Measurements from ENCODE around the gene OVOL1. TPM values are rescaled to one million over a fixed set of nuclear protein-coding genes. Genes with fewer than 3 reads are reported as not detected.
A peak's percentile ranks its signal among the peaks of the same experiment; 100 is the strongest.

OVOL1 gene
- total and polyA plus RNA-seq, 4 experiments from 2014 or later = not detected

- H3K4me1 Mint-ChIP-seq = peaks cover 0 to 1% (median 0%) of the 10 kb centered on the region in 4 donors
- Histone ChIP-seq H3K4me1 (ENCODE audit: insufficient read depth, low read length) (no peaks in the 10 kb centered on the region), H3K27ac (ENCODE audit: low read depth, low read length) (no peak overlapping the region), H3K36me3 (ENCODE audit: insufficient read depth, low read length) (no peaks in the 10 kb centered on the region), H3K4me3 (ENCODE audit: low read length in 2 of 2) (no peak overlapping the region), H3K27me3 (ENCODE audit: insufficient read depth, low read length) (peaks cover 12% of the 10 kb centered on the region), H3K9me3 (ENCODE audit: control insufficient read depth in 1 of 2, low read length in 2 of 2) (no peaks in the 10 kb centered on the region)
- no peak overlapping the region for H3K4me3 Mint-ChIP-seq
- H3K27ac Mint-ChIP-seq = no peak overlapping the region
- no peak for DNase-seq
- intact Hi-C loops (cut with micrococcal nuclease) = no loop called here
- peaks cover 13 to 14% of the 10 kb centered on the region in 2 donors for H3K27me3 Mint-ChIP-seq
- ChIA-PET CTCF (ENCODE audit: partially characterized antibody) (interaction anchor here (0.8 to 3.0 kb wide), 5 partner anchors 11 to 215 kb away, joined by 3 to 12 read pairs (median 3); partner anchors contain the start of gene AP5B1), POLR2A (ENCODE audit: partially characterized antibody) (no interaction called here)
- H3K9me3 Mint-ChIP-seq = no peaks in the 10 kb centered on the region
- no peaks in the 10 kb centered on the region for H3K36me3 Mint-ChIP-seq
These were observed 20.1 kb downstream of the OVOL1 start for GRCh38 chr11:65806979-65807378.

DNA sequence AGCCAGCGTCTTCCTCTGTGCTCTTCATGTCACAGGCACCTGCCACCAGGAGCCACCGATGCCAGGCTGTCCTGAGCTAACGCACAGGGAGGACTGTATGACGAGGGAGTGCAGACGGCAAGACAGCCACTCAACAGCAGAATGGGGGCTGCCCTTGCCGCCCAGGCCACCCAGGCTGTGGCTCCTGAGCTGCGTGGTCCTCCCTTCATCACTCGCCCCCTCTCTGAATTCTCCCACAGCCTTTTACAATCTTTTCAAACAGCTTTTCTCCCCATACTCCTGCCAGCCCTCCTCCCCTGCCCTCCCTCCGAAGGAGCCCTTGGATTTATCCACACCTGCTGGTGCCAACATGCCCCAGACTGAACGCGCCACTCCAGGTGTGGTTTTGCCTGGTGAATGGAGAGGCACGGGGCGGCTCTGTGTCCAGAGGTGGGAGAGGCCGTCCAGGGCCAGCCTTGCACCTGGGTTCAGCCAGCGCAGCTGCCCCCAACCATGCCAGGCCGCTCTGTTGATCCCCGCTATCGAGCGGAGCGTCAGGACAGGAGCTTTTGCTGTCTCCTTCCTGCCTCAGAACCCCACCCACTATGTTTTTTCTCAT is 22.0 kb downstream of the OVOL1 start:
- H3K27me3 Mint-ChIP-seq = peaks cover 4 to 7% of the 10 kb centered on the region in 2 donors
- Histone ChIP-seq H3K27me3 (ENCODE audit: insufficient read depth, low read length) (peaks cover 4% of the 10 kb centered on the region), H3K4me1 (ENCODE audit: insufficient read depth, low read length) (no peaks in the 10 kb centered on the region), H3K27ac (ENCODE audit: low read depth, low read length) (no peak overlapping the region), H3K4me3 (ENCODE audit: low read length in 2 of 2) (no peak overlapping the region), H3K36me3 (ENCODE audit: insufficient read depth, low read length) (no peaks in the 10 kb centered on the region), H3K9me3 (ENCODE audit: control insufficient read depth in 1 of 2, low read length in 2 of 2) (no peaks in the 10 kb centered on the region)
- H3K36me3 Mint-ChIP-seq = no peaks in the 10 kb centered on the region
- CTCF ChIA-PET (ENCODE audit: partially characterized antibody) = interaction anchor here (1.5 to 3.0 kb wide), 3 partner anchors 9 to 77 kb away, joined by 4 to 12 read pairs (median 7); partner anchors contain the start of gene AP5B1
- peak overlapping the region in 2 of 7 donors; percentile 36 to 74 for H3K27ac Mint-ChIP-seq
- intact Hi-C loops (cut with micrococcal nuclease) = no loop called here
- H3K4me3 Mint-ChIP-seq = no peak overlapping the region
- POLR2A ChIA-PET (ENCODE audit: partially characterized antibody) = no interaction called here
- H3K4me1 Mint-ChIP-seq = peaks cover 0 to 1% (median 0%) of the 10 kb centered on the region in 4 donors
- no peak for DNase-seq
- H3K9me3 Mint-ChIP-seq = peaks cover 0 to 2% (median 0%) of the 10 kb centered on the region in 8 donors

DNA sequence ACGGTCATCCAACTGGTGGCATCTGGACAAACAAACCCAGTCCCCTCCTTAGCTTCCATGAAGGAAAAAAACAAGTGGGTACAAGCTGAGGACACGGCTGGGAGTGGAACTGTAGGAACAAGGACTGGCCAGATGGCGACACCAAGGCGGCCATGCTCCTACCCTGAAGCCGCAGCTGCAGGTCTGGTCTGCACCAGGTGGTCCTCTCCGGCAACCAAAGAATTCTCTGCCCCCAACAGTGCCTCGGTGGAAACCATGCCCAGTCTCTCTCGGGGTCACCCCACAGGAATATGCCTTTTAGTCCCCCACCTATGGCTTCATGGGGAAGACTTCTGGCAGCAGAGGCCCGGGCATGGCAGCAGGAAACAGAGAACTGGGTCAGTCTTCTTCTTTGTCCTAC is 22.6 kb downstream of the OVOL1 start:
- no peaks in the 10 kb centered on the region for H3K4me1 ChIP-seq (ENCODE audit: insufficient read depth, low read length)
- intact Hi-C loops (cut with micrococcal nuclease) = no loop called here
- H3K36me3 Mint-ChIP-seq = no peaks in the 10 kb centered on the region
- H3K4me3 Mint-ChIP-seq = no peak overlapping the region
- peaks cover 0 to 1% (median 0%) of the 10 kb centered on the region in 4 donors for H3K4me1 Mint-ChIP-seq
- peaks cover 4 to 7% of the 10 kb centered on the region in 2 donors for H3K27me3 Mint-ChIP-seq
- no peaks in the 10 kb centered on the region for H3K36me3 ChIP-seq (ENCODE audit: insufficient read depth, low read length)
- ChIA-PET POLR2A (ENCODE audit: partially characterized antibody) (no interaction called here), CTCF (ENCODE audit: partially characterized antibody) (interaction anchor here (1.1 to 3.0 kb wide), 3 partner anchors 8 to 78 kb away, joined by 4 to 12 read pairs (median 4); partner anchors contain the start of gene FIBP)
- peaks cover 0 to 2% (median 0%) of the 10 kb centered on the region in 8 donors for H3K9me3 Mint-ChIP-seq
- H3K9me3 ChIP-seq (ENCODE audit: control insufficient read depth in 1 of 2, low read length in 2 of 2) = no peaks in the 10 kb centered on the region
- no peak overlapping the region for H3K27ac Mint-ChIP-seq
- H3K4me3 ChIP-seq (ENCODE audit: low read length in 2 of 2) = no peak overlapping the region
- DNase-seq = no peak
- no peak overlapping the region for H3K27ac ChIP-seq (ENCODE audit: low read depth, low read length)
- H3K27me3 ChIP-seq (ENCODE audit: insufficient read depth, low read length) = no peaks in the 10 kb centered on the region

DNA sequence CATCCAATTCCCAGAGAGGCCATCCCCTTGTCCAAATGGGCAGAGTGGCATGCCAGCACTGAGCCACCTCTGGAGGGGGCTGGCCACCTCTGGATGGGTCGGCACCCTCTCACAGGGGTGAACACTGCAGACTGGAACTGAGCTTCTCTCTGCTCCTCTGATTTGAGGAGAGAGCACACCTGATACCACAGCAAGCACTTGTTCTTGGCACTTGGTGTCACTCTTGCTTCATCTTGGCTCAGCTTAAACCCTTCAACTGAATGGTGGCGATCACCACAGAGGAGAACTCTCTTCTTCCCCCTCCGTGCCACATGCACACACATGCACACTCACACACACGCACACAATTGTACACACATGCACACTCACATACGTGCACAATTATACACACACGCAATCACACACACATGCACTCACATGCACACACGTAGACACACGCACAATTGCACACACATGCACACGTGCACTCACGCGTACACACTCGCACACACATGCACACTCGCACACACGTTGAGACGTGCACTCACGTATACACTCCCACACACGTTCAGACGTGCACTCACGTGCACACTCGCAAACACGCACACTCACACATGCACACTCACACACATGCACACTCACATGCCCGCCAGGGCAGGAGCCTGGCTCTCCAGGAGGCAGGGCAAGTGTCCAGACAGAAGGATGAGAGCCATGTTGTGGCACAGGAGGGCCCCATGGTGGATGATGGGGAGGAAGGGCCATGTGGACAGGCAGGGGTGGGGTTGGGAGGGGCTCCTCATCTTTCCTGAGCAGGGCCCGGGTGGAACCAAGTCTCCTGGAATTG is 23.4 kb downstream of the OVOL1 start:
- CTCF ChIA-PET (ENCODE audit: partially characterized antibody) = interaction anchor here (1.1 to 1.5 kb wide), 2 partner anchors 75 to 77 kb away, joined by 4 read pairs; partner anchors contain the start of gene FIBP
- peaks cover 0 to 2% (median 0%) of the 10 kb centered on the region in 8 donors for H3K9me3 Mint-ChIP-seq
- no peak overlapping the region for H3K27ac ChIP-seq (ENCODE audit: low read depth, low read length)
- peak overlapping the region in 1 of 8 donors; percentile 33 for H3K4me3 Mint-ChIP-seq
- H3K27me3 ChIP-seq (ENCODE audit: insufficient read depth, low read length) = no peaks in the 10 kb centered on the region
- no peak overlapping the region for H3K4me3 ChIP-seq (ENCODE audit: low read length in 2 of 2)
- H3K36me3 ChIP-seq (ENCODE audit: insufficient read depth, low read length) = no peaks in the 10 kb centered on the region
- H3K9me3 ChIP-seq (ENCODE audit: control insufficient read depth in 1 of 2, low read length in 2 of 2) = no peaks in the 10 kb centered on the region
- no peaks in the 10 kb centered on the region for H3K36me3 Mint-ChIP-seq
- POLR2A ChIA-PET (ENCODE audit: partially characterized antibody) = no interaction called here
- peaks cover 4 to 7% of the 10 kb centered on the region in 2 donors for H3K27me3 Mint-ChIP-seq
- H3K4me1 Mint-ChIP-seq = peaks cover 0 to 1% (median 0%) of the 10 kb centered on the region in 4 donors
- intact Hi-C loops (cut with micrococcal nuclease) = no loop called here
- no peak for DNase-seq
- H3K27ac Mint-ChIP-seq = peak overlapping the region in 1 of 7 donors; percentile 22
- H3K4me1 ChIP-seq (ENCODE audit: insufficient read depth, low read length) = no peaks in the 10 kb centered on the region

DNA sequence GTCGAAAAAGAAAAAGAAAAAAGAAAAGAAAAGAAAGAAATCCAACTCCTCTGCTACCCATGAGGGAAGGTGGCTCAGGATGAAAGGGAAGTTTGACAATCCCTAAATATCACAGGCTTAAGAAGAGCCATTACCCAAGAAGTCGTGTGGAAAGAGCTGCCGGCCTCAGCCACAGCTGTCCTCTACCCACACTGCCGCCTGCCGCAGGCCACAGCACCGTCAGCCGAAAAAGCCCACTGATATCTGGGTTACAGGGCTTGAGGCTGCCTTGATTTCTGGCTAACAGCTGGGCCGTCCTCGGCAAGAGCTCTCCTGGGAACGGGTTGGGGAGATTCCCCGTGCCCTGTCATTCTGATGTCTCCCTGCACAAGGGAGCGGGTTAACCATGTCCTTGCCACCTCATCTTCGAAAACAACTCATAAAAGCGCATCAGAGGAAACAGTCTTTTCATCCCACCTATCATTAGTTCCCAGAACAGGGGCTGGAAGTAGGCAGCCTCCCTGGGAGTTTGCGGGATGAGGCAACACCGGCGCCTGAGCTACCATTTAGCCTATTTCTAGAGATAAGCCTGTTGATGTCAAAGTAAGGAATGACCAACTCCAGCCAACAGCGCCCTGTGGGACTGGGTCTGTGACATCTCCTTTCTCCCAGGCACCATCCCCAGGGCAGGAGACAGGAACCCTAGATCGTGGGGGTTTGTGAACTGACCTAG is 25.1 kb downstream of the OVOL1 start:
- Histone ChIP-seq H3K27me3 (ENCODE audit: insufficient read depth, low read length) (no peaks in the 10 kb centered on the region), H3K36me3 (ENCODE audit: insufficient read depth, low read length) (no peaks in the 10 kb centered on the region), H3K4me3 (ENCODE audit: low read length in 2 of 2) (no peak overlapping the region), H3K27ac (ENCODE audit: low read depth, low read length) (no peak overlapping the region), H3K9me3 (ENCODE audit: control insufficient read depth in 1 of 2, low read length in 2 of 2) (no peaks in the 10 kb centered on the region), H3K4me1 (ENCODE audit: insufficient read depth, low read length) (peaks cover 2% of the 10 kb centered on the region)
- intact Hi-C loops (cut with micrococcal nuclease) = no loop called here
- H3K4me1 Mint-ChIP-seq = peaks cover 2 to 6% (median 6%) of the 10 kb centered on the region in 4 donors
- no peak overlapping the region for H3K4me3 Mint-ChIP-seq
- DNase-seq = no peak
- no peaks in the 10 kb centered on the region for H3K36me3 Mint-ChIP-seq
- peaks cover 3 to 7% of the 10 kb centered on the region in 2 donors for H3K27me3 Mint-ChIP-seq
- POLR2A ChIA-PET (ENCODE audit: partially characterized antibody) = interaction anchor here (0.8 kb wide), 1 partner anchor 32 kb away, joined by 3 read pairs; no protein-coding TSS in a partner anchor
- no peak overlapping the region for H3K27ac Mint-ChIP-seq
- CTCF ChIA-PET (ENCODE audit: partially characterized antibody) = interaction anchor here (1.1 to 7.9 kb wide), 4 partner anchors 15 to 186 kb away, joined by 3 to 107 read pairs (median 3); partner anchors contain the start of gene AP5B1
- peaks cover 0 to 2% (median 0%) of the 10 kb centered on the region in 8 donors for H3K9me3 Mint-ChIP-seq

DNA sequence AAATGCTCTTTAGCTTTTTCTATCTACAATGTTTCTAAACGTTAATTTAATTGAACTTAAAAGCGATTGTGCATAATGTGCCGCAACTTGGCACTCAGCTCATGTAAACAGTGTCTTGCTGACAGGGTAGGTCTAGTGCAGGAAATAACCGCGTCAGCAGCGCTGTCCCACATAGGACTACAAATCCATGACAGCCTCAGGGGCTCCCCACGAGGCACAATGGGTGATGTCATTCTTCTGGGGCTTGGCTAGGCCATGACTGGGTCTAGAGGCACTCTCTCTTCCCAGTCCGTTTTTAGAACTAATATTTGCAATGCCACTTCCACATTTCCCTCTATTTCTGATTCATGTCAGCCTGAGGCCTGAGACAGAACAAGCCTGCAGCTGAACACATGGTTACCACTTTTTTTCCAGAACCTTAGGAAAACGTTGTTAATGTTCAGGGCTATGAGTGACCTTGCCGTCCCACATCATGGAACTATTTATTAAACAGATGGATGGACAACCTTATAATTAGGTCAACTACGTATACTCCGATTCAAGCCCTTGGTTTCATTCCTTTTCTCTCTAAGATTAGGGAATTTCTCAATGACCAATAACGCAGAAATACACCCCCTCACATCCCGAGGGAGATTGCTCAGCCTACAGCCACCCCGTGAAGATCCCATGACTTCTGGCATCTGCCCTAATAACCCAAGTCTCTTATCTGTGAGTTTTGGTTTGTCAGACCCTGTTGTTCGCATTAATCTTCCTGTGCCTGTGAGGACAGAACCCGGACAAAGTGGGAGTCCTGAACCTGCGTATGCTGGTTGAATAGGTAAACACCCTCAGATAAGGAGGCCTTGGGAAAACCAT is 27.5 kb downstream of the OVOL1 start:
- no peaks in the 10 kb centered on the region for H3K36me3 Mint-ChIP-seq
- H3K4me3 Mint-ChIP-seq = no peak overlapping the region
- POLR2A ChIA-PET (ENCODE audit: partially characterized antibody) = interaction anchor here (4.5 kb wide), 1 partner anchor 34 kb away, joined by 24 read pairs; the partner anchor contains the start of gene AP5B1
- peaks cover 0 to 2% (median 0%) of the 10 kb centered on the region in 8 donors for H3K9me3 Mint-ChIP-seq
- Histone ChIP-seq H3K36me3 (ENCODE audit: insufficient read depth, low read length) (no peaks in the 10 kb centered on the region), H3K27me3 (ENCODE audit: insufficient read depth, low read length) (no peaks in the 10 kb centered on the region), H3K27ac (ENCODE audit: low read depth, low read length) (no peak overlapping the region), H3K4me1 (ENCODE audit: insufficient read depth, low read length) (peaks cover 12% of the 10 kb centered on the region), H3K4me3 (ENCODE audit: low read length in 2 of 2) (no peak overlapping the region), H3K9me3 (ENCODE audit: control insufficient read depth in 1 of 2, low read length in 2 of 2) (no peaks in the 10 kb centered on the region)
- intact Hi-C loops (cut with micrococcal nuclease) = loop anchor here (1.0 kb wide), 1 partner anchor 34 kb away; the partner anchor contains the start of gene AP5B1
- H3K27me3 Mint-ChIP-seq = peaks cover 0 to 4% of the 10 kb centered on the region in 2 donors
- H3K4me1 Mint-ChIP-seq = peaks cover 6 to 16% (median 11%) of the 10 kb centered on the region in 4 donors
- DNase-seq = no peak
- no peak overlapping the region for H3K27ac Mint-ChIP-seq
- CTCF ChIA-PET (ENCODE audit: partially characterized antibody) = interaction anchor here (0.6 to 7.9 kb wide), 3 partner anchors 33 to 1125 kb away, joined by 4 to 107 read pairs (median 4); partner anchors contain the start of gene AP5B1
